CD8-positive, alpha-beta memory T cell (primary cell): Measurements from ENCODE around the gene UGT1A4. TPM values are rescaled to one million over a fixed set of nuclear protein-coding genes. Genes with fewer than 3 reads are reported as not detected.

ENCODE experiments used
- CTCF ChIA-PET: fragments of 350-600 bp; sonication (Branson Sonifier 250); formaldehyde crosslinking; loops from one replicate; lab custom pipeline; 2021; ENCODE audit warnings: antibody characterized with exemption; lab: Charles Lee
- POLR2A ChIA-PET: fragments of 350-600 bp; sonication (Branson Sonifier 250); formaldehyde crosslinking; loops from one replicate; lab custom pipeline; 2021; ENCODE audit warnings: antibody characterized with exemption; lab: Charles Lee
- DNase-seq, 5 donors: peaks; one replicate each; pipeline versions ENCODE4 v3.0.0 to v3.0.0-alpha.2; 2020 to 2022; ENCODE audit warnings: mixed read lengths in 1 of 5
- H3K27ac ChIP-seq: one replicate; pipeline ENCODE4 v1.7.0; 2013; ENCODE audit warnings: low read depth, mild to moderate bottlenecking, low read length, moderate library complexity
- H3K27me3 ChIP-seq: 2 replicates; pipeline ENCODE4 v1.7.0; 2013; ENCODE audit warnings: low read length, mild to moderate bottlenecking; ENCODE audit not compliant: insufficient read depth, poor library complexity, severe bottlenecking
- H3K36me3 ChIP-seq: 2 replicates; pipeline ENCODE4 v1.7.0; 2013; ENCODE audit warnings: mild to moderate bottlenecking, low read length, moderate library complexity; ENCODE audit not compliant: insufficient read depth
- H3K4me1 ChIP-seq: 2 replicates; pipeline ENCODE4 v1.7.0; 2013; ENCODE audit warnings: mild to moderate bottlenecking, low read length, moderate library complexity; ENCODE audit not compliant: insufficient read depth
- H3K4me3 ChIP-seq: 2 replicates; pipeline ENCODE4 v1.7.0; 2013; ENCODE audit warnings: mild to moderate bottlenecking, low read length
- H3K9me3 ChIP-seq: 2 replicates; pipeline ENCODE4 v1.7.0; 2013; ENCODE audit warnings: mild to moderate bottlenecking, low read length
- H3K27ac Mint-ChIP-seq, 8 donors: one replicate each; pipeline ENCODE4 v1.8.0; 2020 to 2021; ENCODE audit warnings: mixed read lengths in 8 of 8, mild to moderate bottlenecking in 6 of 8, inconsistent platforms in 3 of 8, moderate library complexity in 3 of 8
- H3K27me3 Mint-ChIP-seq, 2 donors: one replicate each; pipeline ENCODE4 v1.8.0; 2020 to 2021; ENCODE audit warnings: mixed read lengths in 2 of 2, mild to moderate bottlenecking in 1 of 2, moderate library complexity in 1 of 2
- H3K36me3 Mint-ChIP-seq, 3 donors: one replicate each; pipeline ENCODE4 v1.8.0; 2020 to 2021; ENCODE audit warnings: mixed read lengths in 3 of 3, inconsistent platforms in 1 of 3, mild to moderate bottlenecking in 1 of 3
- H3K4me1 Mint-ChIP-seq, 3 donors: one replicate each; pipeline ENCODE4 v1.8.0; 2020 to 2021; ENCODE audit warnings: mixed read lengths in 3 of 3, inconsistent platforms in 1 of 3, mild to moderate bottlenecking in 1 of 3
- H3K4me3 Mint-ChIP-seq, 7 donors: one replicate each; pipeline ENCODE4 v1.8.0; 2020 to 2021; ENCODE audit warnings: mixed read lengths in 7 of 7, mild to moderate bottlenecking in 6 of 7, moderate library complexity in 4 of 7, inconsistent platforms in 2 of 7
- H3K9me3 Mint-ChIP-seq, 5 donors: one replicate each; pipeline ENCODE4 v1.8.0; 2020 to 2022; ENCODE audit warnings: mixed read lengths in 5 of 5, mild to moderate bottlenecking in 3 of 5, moderate library complexity in 2 of 5, inconsistent platforms in 1 of 5
- polyA plus RNA-seq: library from polyadenylated mRNA; unstranded; fragments of 300-500 nt; fragmentation: Illumina TruSeq; gene quantifications from one replicate; pipeline ENCODE4 v1.2.3, GENCODE V29; 2021
- total RNA-seq, 2 experiments: library from RNA; stranded (reverse); gene quantifications; one replicate each; pipeline ENCODE4 v1.2.3, GENCODE V29; 2021

UGT1A4 gene
- total and polyA plus RNA-seq, 3 experiments from 2014 or later, result not detected

- ChIA-PET POLR2A (no interaction called here), CTCF (no interaction called here)
- no peaks in the 10 kb centered on the region for H3K4me1 Mint-ChIP-seq
- Histone ChIP-seq H3K36me3 (no peaks in the 10 kb centered on the region), H3K27ac (no peak overlapping the region), H3K27me3 (no peaks in the 10 kb centered on the region), H3K9me3 (no peaks in the 10 kb centered on the region), H3K4me1 (no peaks in the 10 kb centered on the region), H3K4me3 (no peak overlapping the region)
- no peak overlapping the region for H3K4me3 Mint-ChIP-seq
- H3K36me3 Mint-ChIP-seq, result peaks cover 0 to 9% (median 0%) of the 10 kb centered on the region in 3 donors
- no peak for DNase-seq
- H3K27me3 Mint-ChIP-seq, result peaks cover 5 to 28% of the 10 kb centered on the region in 2 donors
- no peak overlapping the region for H3K27ac Mint-ChIP-seq
- peaks cover 0 to 8% (median 1%) of the 10 kb centered on the region in 5 donors for H3K9me3 Mint-ChIP-seq
These were observed 53.6 kb downstream of the UGT1A4 start for GRCh38 chr2:233772153-233772552.

- H3K9me3 ChIP-seq, result no peaks in the 10 kb centered on the region
- no peak overlapping the region for H3K4me3 ChIP-seq
- no peaks in the 10 kb centered on the region for H3K4me1 Mint-ChIP-seq
- H3K4me3 Mint-ChIP-seq, result no peak overlapping the region
- no peak overlapping the region for H3K27ac Mint-ChIP-seq
- H3K4me1 ChIP-seq, result no peaks in the 10 kb centered on the region
- ChIA-PET CTCF (no interaction called here), POLR2A (no interaction called here)
- no peaks in the 10 kb centered on the region for H3K27me3 ChIP-seq
- DNase-seq, result no peak
- no peaks in the 10 kb centered on the region for H3K36me3 ChIP-seq
- H3K27ac ChIP-seq, result no peak overlapping the region
- peaks cover 3 to 29% of the 10 kb centered on the region in 2 donors for H3K27me3 Mint-ChIP-seq
- peaks cover 0 to 8% (median 1%) of the 10 kb centered on the region in 5 donors for H3K9me3 Mint-ChIP-seq
- peaks cover 0 to 9% (median 0%) of the 10 kb centered on the region in 3 donors for H3K36me3 Mint-ChIP-seq
These were observed 54.0 kb downstream of the UGT1A4 start for GRCh38 chr2:233772583-233772982.

GRCh38 chr2:233773854-233774253 is 55.3 kb downstream of the UGT1A4 start:
- H3K27me3 ChIP-seq, result no peaks in the 10 kb centered on the region
- Mint-ChIP-seq H3K27me3 (peaks cover 8 to 39% of the 10 kb centered on the region in 2 donors), H3K4me3 (no peak overlapping the region), H3K27ac (no peak overlapping the region), H3K36me3 (peaks cover 0 to 13% (median 0%) of the 10 kb centered on the region in 3 donors), H3K4me1 (no peaks in the 10 kb centered on the region), H3K9me3 (peaks cover 0 to 8% (median 3%) of the 10 kb centered on the region in 5 donors)
- no peak overlapping the region for H3K27ac ChIP-seq
- H3K4me1 ChIP-seq, result no peaks in the 10 kb centered on the region
- ChIA-PET CTCF (no interaction called here), POLR2A (no interaction called here)
- DNase-seq, result no peak
- no peak overlapping the region for H3K4me3 ChIP-seq
- H3K36me3 ChIP-seq, result no peaks in the 10 kb centered on the region
- no peaks in the 10 kb centered on the region for H3K9me3 ChIP-seq

- Histone ChIP-seq H3K27me3 (no peaks in the 10 kb centered on the region), H3K9me3 (no peaks in the 10 kb centered on the region), H3K4me1 (no peaks in the 10 kb centered on the region), H3K4me3 (no peak overlapping the region), H3K36me3 (no peaks in the 10 kb centered on the region), H3K27ac (no peak overlapping the region)
- Mint-ChIP-seq H3K27me3 (peaks cover 9 to 48% of the 10 kb centered on the region in 2 donors), H3K4me1 (no peaks in the 10 kb centered on the region), H3K27ac (no peak overlapping the region), H3K9me3 (peaks cover 0 to 8% (median 3%) of the 10 kb centered on the region in 5 donors), H3K36me3 (peaks cover 0 to 13% (median 0%) of the 10 kb centered on the region in 3 donors), H3K4me3 (no peak overlapping the region)
- no peak for DNase-seq
- ChIA-PET CTCF (no interaction called here), POLR2A (no interaction called here)
These were observed 56.9 kb downstream of the UGT1A4 start for GRCh38 chr2:233775414-233775813.

- H3K9me3 Mint-ChIP-seq, result peaks cover 0 to 8% (median 3%) of the 10 kb centered on the region in 5 donors
- H3K9me3 ChIP-seq, result no peaks in the 10 kb centered on the region
- H3K36me3 Mint-ChIP-seq, result peaks cover 0 to 13% (median 0%) of the 10 kb centered on the region in 3 donors
- POLR2A ChIA-PET, result no interaction called here
- no peaks in the 10 kb centered on the region for H3K36me3 ChIP-seq
- H3K4me1 ChIP-seq, result no peaks in the 10 kb centered on the region
- no peak within 1 kb of the TSS for H3K27ac ChIP-seq
- no peak for DNase-seq
- H3K27me3 Mint-ChIP-seq, result peaks cover 12 to 56% of the 10 kb centered on the region in 2 donors
- no peaks in the 10 kb centered on the region for H3K27me3 ChIP-seq
- H3K27ac Mint-ChIP-seq, result no peak within 1 kb of the TSS
- H3K4me1 Mint-ChIP-seq, result no peaks in the 10 kb centered on the region
- H3K4me3 Mint-ChIP-seq, result no peak within 1 kb of the TSS
- CTCF ChIA-PET, result no interaction called here
- no peak within 1 kb of the TSS for H3K4me3 ChIP-seq
These were observed 59.5 kb downstream of the UGT1A4 start, which contains the start of gene MROH2A for GRCh38 chr2:233778030-233778429. Gene MROH2A (plus strand): TSS chr2:233778330. CDS start chr2:233779359, 1,029 bp downstream.

GRCh38 chr2:233779722-233780121 is 61.2 kb downstream of the UGT1A4 start:
- Histone ChIP-seq H3K27me3 (no peaks in the 10 kb centered on the region), H3K36me3 (no peaks in the 10 kb centered on the region), H3K27ac (no peak overlapping the region), H3K9me3 (no peaks in the 10 kb centered on the region), H3K4me1 (no peaks in the 10 kb centered on the region), H3K4me3 (no peak overlapping the region)
- no peaks in the 10 kb centered on the region for H3K4me1 Mint-ChIP-seq
- peaks cover 22 to 65% of the 10 kb centered on the region in 2 donors for H3K27me3 Mint-ChIP-seq
- POLR2A ChIA-PET, result no interaction called here
- CTCF ChIA-PET, result no interaction called here
- H3K4me3 Mint-ChIP-seq, result no peak overlapping the region
- no peak overlapping the region for H3K27ac Mint-ChIP-seq
- H3K36me3 Mint-ChIP-seq, result peaks cover 0 to 13% (median 0%) of the 10 kb centered on the region in 3 donors
- DNase-seq, result no peak
- peaks cover 0 to 8% (median 3%) of the 10 kb centered on the region in 5 donors for H3K9me3 Mint-ChIP-seq

- no peak overlapping the region for H3K27ac Mint-ChIP-seq
- Histone ChIP-seq H3K36me3 (no peaks in the 10 kb centered on the region), H3K4me1 (no peaks in the 10 kb centered on the region), H3K9me3 (no peaks in the 10 kb centered on the region), H3K4me3 (no peak overlapping the region), H3K27me3 (no peaks in the 10 kb centered on the region), H3K27ac (no peak overlapping the region)
- H3K36me3 Mint-ChIP-seq, result peaks cover 0 to 12% (median 0%) of the 10 kb centered on the region in 3 donors
- peaks cover 0 to 3% (median 2%) of the 10 kb centered on the region in 5 donors for H3K9me3 Mint-ChIP-seq
- peaks cover 26 to 63% of the 10 kb centered on the region in 2 donors for H3K27me3 Mint-ChIP-seq
- DNase-seq, result no peak
- H3K4me1 Mint-ChIP-seq, result no peaks in the 10 kb centered on the region
- H3K4me3 Mint-ChIP-seq, result no peak overlapping the region
- ChIA-PET POLR2A (no interaction called here), CTCF (no interaction called here)
These were observed 62.2 kb downstream of the UGT1A4 start for GRCh38 chr2:233780771-233781170.

- no peak overlapping the region for H3K27ac Mint-ChIP-seq
- Histone ChIP-seq H3K27ac (no peak overlapping the region), H3K27me3 (no peaks in the 10 kb centered on the region), H3K4me3 (no peak overlapping the region), H3K4me1 (no peaks in the 10 kb centered on the region), H3K9me3 (no peaks in the 10 kb centered on the region), H3K36me3 (no peaks in the 10 kb centered on the region)
- H3K36me3 Mint-ChIP-seq, result no peaks in the 10 kb centered on the region
- no peak for DNase-seq
- no peak overlapping the region for H3K4me3 Mint-ChIP-seq
- ChIA-PET POLR2A (no interaction called here), CTCF (no interaction called here)
- peaks cover 0 to 6% (median 0%) of the 10 kb centered on the region in 5 donors for H3K9me3 Mint-ChIP-seq
- H3K4me1 Mint-ChIP-seq, result peaks cover 0 to 3% (median 0%) of the 10 kb centered on the region in 3 donors
- peaks cover 18 to 30% of the 10 kb centered on the region in 2 donors for H3K27me3 Mint-ChIP-seq
These were observed 71.0 kb downstream of the UGT1A4 start for GRCh38 chr2:233789554-233789953.
